Gastroesophageal sphincter (tissue), 4 donors: ENCODE measurements around the gene NEU4. TPM values are rescaled to one million over a fixed set of nuclear protein-coding genes. Genes with fewer than 3 reads are reported as not detected.

Experiments used
- ATAC-seq: fragments of 150-250 bp; one replicate; pipeline ENCODE4 v1.9.1; 2016; ENCODE audit warnings: mild to moderate bottlenecking, moderate library complexity
- H3K27ac ChIP-seq, 4 donors: fragments of 200-600 bp; sonication (generic) in 3 of 4; 1 replicate in 3 of 4; 2 replicates in 1 of 4; pipeline ENCODE4 v1.5.1; 2016 to 2019
- H3K27me3 ChIP-seq: fragments of 200-600 bp; sonication (generic); one replicate; pipeline ENCODE4 v1.5.1; 2019
- H3K36me3 ChIP-seq, 2 donors: fragments of 200-600 bp; sonication (generic); one replicate each; pipeline ENCODE4 v1.5.1; 2019; ENCODE audit warnings: control low read depth in 1 of 2
- H3K4me1 ChIP-seq, 3 donors: fragments of 200-600 bp; sonication (generic); 1 replicate in 2 of 3; 2 replicates in 1 of 3; pipeline ENCODE4 v1.5.1; 2016 to 2019; ENCODE audit warnings: control low read depth in 2 of 3
- H3K4me3 ChIP-seq, 2 donors: fragments of 200-600 bp; sonication (generic); one replicate each; pipeline ENCODE4 v1.5.1; 2019; ENCODE audit warnings: mild to moderate bottlenecking in 1 of 2, moderate library complexity in 1 of 2
- H3K9me3 ChIP-seq, 3 donors: fragments of 200-600 bp; sonication (generic); one replicate each; pipeline ENCODE4 v1.5.1; 2017 to 2019; ENCODE audit warnings: control low read depth in 2 of 3
- EP300 ChIP-seq: sonication (generic); formaldehyde crosslinking; IDR thresholded peaks from one replicate; pipeline ENCODE4 v1.6.1; 2017; ENCODE audit warnings: antibody characterized with exemption, mild to moderate bottlenecking
- POLR2A ChIP-seq, 2 donors: fragments of 450-650 bp; IDR thresholded peaks; one replicate each; pipeline ENCODE4 v1.6.1; 2017; ENCODE audit warnings: antibody characterized with exemption in 2 of 2, mild to moderate bottlenecking in 2 of 2, moderate library complexity in 1 of 2
- POLR2AphosphoS5 ChIP-seq: sonication (generic); formaldehyde crosslinking; IDR thresholded peaks from one replicate; pipeline ENCODE4 v1.6.1; 2017; ENCODE audit warnings: antibody characterized with exemption
- WGBS, 2 donors: methylation state at CpG; one replicate each; pipeline ENCODE4 v1.1.5; 2018; ENCODE audit warnings: low coverage in 1 of 2; 5-methylcytosine and 5-hydroxymethylcytosine counted together
- total RNA-seq, 4 donors: library from RNA; depleted of rRNA; stranded (reverse); fragments of >200 nt; gene quantifications; one replicate each; pipeline ENCODE4 v1.1.0, GENCODE V29; 2016
- TF ChIP-seq, protein P1 (sequence below), 4 experiments: fragments of 200-600 bp in 2 of 4; fragments of 450-650 bp in 2 of 4; sonication (generic) in 1 of 4; IDR thresholded peaks; one replicate each; pipeline ENCODE4 v1.5.1; 2017 to 2019; ENCODE audit warnings: antibody characterized with exemption in 4 of 4, mild to moderate bottlenecking in 2 of 4, moderate library complexity in 2 of 4

NEU4 gene
- total RNA-seq, 4 donors from 2014 or later: 0.47 to 2.0 TPM; not detected in 2

DNA sequence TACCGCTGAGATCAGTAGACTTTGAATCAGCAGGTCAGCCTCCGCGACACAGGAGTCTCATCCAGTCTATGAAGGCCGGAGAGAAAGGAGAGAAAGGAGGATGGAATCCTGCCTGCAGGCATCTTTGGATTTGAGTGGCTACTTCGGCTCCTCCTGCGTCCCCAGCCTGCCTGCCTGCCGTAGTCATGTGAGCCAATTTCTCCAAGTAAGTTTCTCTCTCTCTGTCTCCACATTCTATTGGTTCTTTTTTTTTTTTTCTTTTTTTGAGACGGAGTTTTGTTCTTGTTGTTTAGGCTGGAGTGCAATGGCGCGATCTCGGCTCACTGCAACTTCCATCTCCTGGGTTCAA lies 33.0 kb downstream of the NEU4 start:
- TF ChIP-seq POLR2A (IDR thresholded peaks at IDR 0.05) (no peak), EP300 (no peak), POLR2AphosphoS5 (no peak)
- TF ChIP-seq, protein P1, sequence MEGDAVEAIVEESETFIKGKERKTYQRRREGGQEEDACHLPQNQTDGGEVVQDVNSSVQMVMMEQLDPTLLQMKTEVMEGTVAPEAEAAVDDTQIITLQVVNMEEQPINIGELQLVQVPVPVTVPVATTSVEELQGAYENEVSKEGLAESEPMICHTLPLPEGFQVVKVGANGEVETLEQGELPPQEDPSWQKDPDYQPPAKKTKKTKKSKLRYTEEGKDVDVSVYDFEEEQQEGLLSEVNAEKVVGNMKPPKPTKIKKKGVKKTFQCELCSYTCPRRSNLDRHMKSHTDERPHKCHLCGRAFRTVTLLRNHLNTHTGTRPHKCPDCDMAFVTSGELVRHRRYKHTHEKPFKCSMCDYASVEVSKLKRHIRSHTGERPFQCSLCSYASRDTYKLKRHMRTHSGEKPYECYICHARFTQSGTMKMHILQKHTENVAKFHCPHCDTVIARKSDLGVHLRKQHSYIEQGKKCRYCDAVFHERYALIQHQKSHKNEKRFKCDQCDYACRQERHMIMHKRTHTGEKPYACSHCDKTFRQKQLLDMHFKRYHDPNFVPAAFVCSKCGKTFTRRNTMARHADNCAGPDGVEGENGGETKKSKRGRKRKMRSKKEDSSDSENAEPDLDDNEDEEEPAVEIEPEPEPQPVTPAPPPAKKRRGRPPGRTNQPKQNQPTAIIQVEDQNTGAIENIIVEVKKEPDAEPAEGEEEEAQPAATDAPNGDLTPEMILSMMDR (IDR thresholded peaks at IDR 0.05): no peak
- ATAC-seq: no peak
- Histone ChIP-seq H3K9me3 (no peaks in the 10 kb centered on the region), H3K4me1 (peaks cover 0 to 31% (median 15%) of the 10 kb centered on the region in 3 donors), H3K27ac (peak overlapping the region in 3 of 4 donors; percentile 31 to 79 (median 76)), H3K27me3 (no peaks in the 10 kb centered on the region), H3K36me3 (no peaks in the 10 kb centered on the region), H3K4me3 (no peak overlapping the region)
- 65 to 77% methylated on average over 7 to 11 of the region's 11 CpGs for WGBS, 2 donors

DNA sequence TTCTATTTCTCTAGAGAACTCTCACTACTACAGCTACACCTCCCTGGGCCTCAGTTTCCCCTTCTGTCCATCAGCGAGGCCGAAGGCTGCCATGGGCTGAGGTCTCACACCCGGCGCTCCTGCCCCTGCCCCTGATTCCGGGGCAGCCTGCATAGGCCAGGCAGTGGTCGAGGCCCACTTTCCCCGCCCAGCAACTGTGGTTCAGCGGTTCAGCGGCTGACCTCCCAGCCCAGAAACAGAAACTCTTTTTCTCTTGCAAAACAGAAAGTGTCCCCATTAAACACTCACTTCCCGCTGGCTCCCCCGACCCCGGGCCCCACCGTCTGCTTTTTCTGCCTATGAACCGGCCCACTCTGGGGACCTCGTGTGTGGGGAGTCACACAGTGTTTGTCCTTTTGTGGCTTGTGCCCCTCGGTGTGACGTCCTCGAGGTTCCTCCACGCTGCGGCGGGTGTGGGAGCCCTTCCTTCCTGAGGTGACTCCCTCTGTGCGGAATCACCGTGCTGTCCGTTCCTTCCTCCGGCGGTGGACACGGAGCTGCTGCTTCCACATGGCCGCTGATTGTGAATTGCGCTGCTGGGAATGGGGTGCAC lies 33.7 kb downstream of the NEU4 start:
- TF ChIP-seq POLR2AphosphoS5: peak; percentile 28
- TF ChIP-seq POLR2A (IDR thresholded peaks at IDR 0.05): peak in 1 of 2 donors; percentile 23
- no peak for TF ChIP-seq EP300
- TF ChIP-seq, protein P1 (IDR thresholded peaks at IDR 0.05): no peak
- ATAC-seq: peak; percentile 55
- H3K27ac ChIP-seq: peak overlapping the region in 3 of 4 donors; percentile 76 to 85 (median 79)
- no peaks in the 10 kb centered on the region for H3K9me3 ChIP-seq
- H3K36me3 ChIP-seq: no peaks in the 10 kb centered on the region
- H3K27me3 ChIP-seq: no peaks in the 10 kb centered on the region
- H3K4me1 ChIP-seq: peaks cover 0 to 31% (median 15%) of the 10 kb centered on the region in 3 donors
- 67 to 68% methylated on average over 11 to 12 of the region's 29 CpGs for whole genome bisulfite sequencing, 2 donors
- H3K4me3 ChIP-seq: peak overlapping the region in 1 of 2 donors; percentile 49

DNA sequence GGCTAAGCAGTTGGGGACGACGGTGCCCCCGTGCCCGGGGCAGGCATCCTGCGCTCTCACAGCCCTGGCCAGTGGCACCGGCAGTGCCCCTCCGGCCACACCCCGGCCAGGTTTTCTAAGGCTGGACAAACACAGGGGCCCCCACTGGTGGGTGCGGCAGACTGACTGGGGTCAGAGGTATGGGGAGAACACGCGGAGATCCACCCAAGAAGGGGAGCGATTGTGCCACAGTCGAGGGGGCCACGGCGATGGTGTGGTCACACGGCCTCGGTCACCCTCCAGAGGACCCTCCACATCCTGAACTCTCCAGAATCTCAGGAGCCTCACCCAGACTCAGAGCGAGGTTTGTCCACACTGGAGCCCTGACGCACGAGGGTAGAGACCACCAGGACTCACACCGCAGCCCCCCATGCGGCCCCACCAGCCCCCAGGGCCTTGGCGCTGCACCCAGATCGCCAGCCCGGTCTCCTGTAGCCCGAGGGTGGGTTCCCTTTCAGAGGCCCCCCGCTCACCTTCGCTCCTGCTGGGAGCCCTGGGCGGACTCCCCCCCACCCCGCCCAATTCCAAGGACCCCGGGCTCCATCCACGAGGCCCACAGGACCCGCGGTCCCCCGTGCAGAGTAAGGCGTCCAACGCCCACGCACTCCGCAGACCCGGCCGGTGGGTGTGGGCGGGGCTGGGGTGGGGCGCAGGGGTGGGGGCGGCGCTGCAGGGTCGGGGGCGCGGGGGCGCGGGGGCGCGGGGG lies 34.5 kb downstream of the NEU4 start:
- H3K36me3 ChIP-seq: no peaks in the 10 kb centered on the region
- WGBS, 2 donors: 100% methylated on average over 2 of the region's 52 CpGs; no CpG with 5 or more reads in 1 of the 2 donors
- H3K4me3 ChIP-seq: peak overlapping the region; percentile 24 to 49

DNA sequence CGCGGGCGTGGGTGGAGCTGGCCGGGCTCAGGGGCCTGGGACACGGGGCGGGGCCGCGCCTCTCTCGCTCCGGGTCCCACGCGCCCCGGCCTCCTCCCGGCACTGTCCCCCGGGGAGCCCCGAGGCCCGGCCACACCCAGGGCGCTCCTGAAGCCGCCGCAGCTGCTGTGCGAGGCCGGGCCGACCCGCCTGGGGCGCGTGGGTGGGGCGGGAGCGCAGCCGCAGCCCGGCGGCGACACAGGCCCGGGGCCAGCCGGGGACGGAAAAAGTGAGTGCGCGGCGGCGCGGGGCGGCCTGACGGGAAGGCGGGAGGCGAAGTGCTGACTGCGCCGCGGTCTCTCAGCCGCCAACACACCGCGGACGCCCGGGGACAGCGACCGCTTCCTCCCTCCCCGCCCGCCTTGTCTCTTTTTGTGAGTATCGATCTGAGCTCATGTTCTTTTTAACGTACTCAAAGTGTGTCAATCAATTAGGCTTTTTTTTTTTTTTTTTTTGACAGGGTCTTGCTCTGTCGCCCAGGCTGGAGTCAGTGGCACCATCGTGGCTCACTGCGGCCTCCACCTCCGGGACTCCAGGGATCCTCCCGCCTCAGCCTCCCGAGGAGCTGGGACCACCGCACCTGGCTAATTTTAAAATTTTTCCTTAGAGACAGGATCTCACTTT lies 35.2 kb downstream of the NEU4 start:
- 9 to 28% methylated on average over 12 to 17 of the region's 65 CpGs for WGBS, 2 donors
- ATAC-seq: peak; percentile 92
- Histone ChIP-seq H3K4me1 (peaks cover 0 to 31% (median 15%) of the 10 kb centered on the region in 3 donors), H3K36me3 (no peaks in the 10 kb centered on the region), H3K27me3 (no peaks in the 10 kb centered on the region), H3K9me3 (no peaks in the 10 kb centered on the region), H3K4me3 (peak overlapping the region; percentile 24 to 49), H3K27ac (peak overlapping the region in 3 of 4 donors; percentile 76 to 85 (median 79))
- TF ChIP-seq EP300 (no peak), POLR2A (IDR thresholded peaks at IDR 0.05) (peak in 1 of 2 donors; percentile 38), POLR2AphosphoS5 (peak; percentile 76)
- TF ChIP-seq, protein P1 (IDR thresholded peaks at IDR 0.05): peak in 3 of 4 experiments; percentile 26 to 49 (median 32)

More for the DNA sequence above, 34.5 kb downstream of the NEU4 start:
- Histone ChIP-seq H3K27me3 (no peaks in the 10 kb centered on the region), H3K27ac (peak overlapping the region in 3 of 4 donors; percentile 76 to 85 (median 79)), H3K4me1 (peaks cover 0 to 31% (median 15%) of the 10 kb centered on the region in 3 donors), H3K9me3 (no peaks in the 10 kb centered on the region)
- TF ChIP-seq POLR2AphosphoS5 (no peak), EP300 (no peak), POLR2A (IDR thresholded peaks at IDR 0.05) (no peak)
- TF ChIP-seq, protein P1 (IDR thresholded peaks at IDR 0.05): no peak
- peak; percentile 14 for ATAC-seq
